ENCODE measurements around the gene FBRSL1.
"Not testable (repeated sequence)": the region's sequence is repeated elsewhere in the genome, so short reads cannot be mapped to it uniquely, and the experiment has no call there.

DNA sequence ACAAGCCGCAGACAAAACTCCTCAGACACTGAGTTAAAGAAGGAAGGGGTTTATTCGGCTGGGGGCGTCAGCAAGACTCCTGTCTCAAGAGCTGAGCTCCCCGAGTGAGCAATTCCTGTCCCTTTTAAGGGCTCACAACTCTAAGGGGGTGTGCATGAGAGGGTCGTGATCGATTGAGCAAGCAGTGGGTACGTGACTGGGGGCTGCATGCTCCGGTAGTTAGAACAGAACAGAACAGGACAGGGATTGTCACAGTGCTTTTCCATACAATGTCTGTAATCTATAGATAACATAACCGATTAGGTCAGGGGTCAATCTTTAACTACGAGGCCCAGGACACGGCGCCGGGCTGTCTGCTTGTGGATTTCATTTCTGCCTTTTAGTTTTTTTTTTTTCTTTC lies 49.5 kb upstream of the FBRSL1 start:
- not testable (repeated sequence) for TF ChIP-seq EP300, POLR2A, POLR2AphosphoS5 (IDR thresholded peaks at IDR 0.05)
- TF ChIP-seq, protein P1, sequence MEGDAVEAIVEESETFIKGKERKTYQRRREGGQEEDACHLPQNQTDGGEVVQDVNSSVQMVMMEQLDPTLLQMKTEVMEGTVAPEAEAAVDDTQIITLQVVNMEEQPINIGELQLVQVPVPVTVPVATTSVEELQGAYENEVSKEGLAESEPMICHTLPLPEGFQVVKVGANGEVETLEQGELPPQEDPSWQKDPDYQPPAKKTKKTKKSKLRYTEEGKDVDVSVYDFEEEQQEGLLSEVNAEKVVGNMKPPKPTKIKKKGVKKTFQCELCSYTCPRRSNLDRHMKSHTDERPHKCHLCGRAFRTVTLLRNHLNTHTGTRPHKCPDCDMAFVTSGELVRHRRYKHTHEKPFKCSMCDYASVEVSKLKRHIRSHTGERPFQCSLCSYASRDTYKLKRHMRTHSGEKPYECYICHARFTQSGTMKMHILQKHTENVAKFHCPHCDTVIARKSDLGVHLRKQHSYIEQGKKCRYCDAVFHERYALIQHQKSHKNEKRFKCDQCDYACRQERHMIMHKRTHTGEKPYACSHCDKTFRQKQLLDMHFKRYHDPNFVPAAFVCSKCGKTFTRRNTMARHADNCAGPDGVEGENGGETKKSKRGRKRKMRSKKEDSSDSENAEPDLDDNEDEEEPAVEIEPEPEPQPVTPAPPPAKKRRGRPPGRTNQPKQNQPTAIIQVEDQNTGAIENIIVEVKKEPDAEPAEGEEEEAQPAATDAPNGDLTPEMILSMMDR (IDR thresholded peaks at IDR 0.05): not testable (repeated sequence)

Measured in sigmoid colon (tissue), 4 donors.